ENCODE measurements around the gene TMEM181. TPM values are rescaled to one million over a fixed set of nuclear protein-coding genes. Genes with fewer than 3 reads are reported as not detected.

TMEM181 gene
- total RNA-seq, 1 experiment from 2014 or later, result 42.7 TPM

Other genes starting within 250 kb of the TMEM181 start
- 68.8 and 82.3 TPM in 2 replicates for gene TULP4, start 247.6 kb upstream of the TMEM181 start, total RNA-seq (2014; rRNA removed; shearing (Covaris generic))
- 276 and 290 TPM in 2 replicates for gene DYNLT1, start 84.7 kb downstream of the TMEM181 start, total RNA-seq (2014; rRNA removed; shearing (Covaris generic))
- 3.3 and 7.7 TPM in 2 replicates for gene SYTL3, start 90.0 kb downstream of the TMEM181 start, total RNA-seq (2014; rRNA removed; shearing (Covaris generic))